ENCODE results near the gene AUNIP.

DNA sequence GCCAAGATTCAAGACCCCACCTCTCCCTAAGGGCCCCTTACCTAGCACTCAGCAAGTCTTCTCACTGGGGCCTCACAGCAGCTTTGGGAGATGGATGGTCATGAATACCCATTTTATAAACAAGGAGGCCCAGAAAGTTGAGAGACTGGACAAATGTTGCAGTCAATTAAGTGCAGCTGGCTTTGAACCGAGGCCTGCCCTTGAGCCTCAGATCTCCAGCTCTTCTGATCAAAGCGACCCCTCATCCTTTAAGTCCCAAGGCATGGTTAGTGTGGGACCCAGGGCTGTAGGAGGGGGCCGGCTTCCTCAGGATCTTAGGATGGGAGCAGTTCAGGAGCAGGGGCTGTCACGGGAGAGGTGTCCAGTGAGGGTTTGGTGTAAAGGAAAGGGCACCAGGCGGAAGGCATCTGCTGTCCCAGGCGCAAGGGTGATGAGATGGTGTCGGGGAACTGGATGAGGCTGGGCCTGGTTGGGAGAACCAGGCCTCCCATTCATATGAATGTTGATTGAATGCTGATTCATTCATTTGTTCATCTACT, 44.6 kb downstream of the AUNIP start:
- TF ChIP-seq, protein P1, sequence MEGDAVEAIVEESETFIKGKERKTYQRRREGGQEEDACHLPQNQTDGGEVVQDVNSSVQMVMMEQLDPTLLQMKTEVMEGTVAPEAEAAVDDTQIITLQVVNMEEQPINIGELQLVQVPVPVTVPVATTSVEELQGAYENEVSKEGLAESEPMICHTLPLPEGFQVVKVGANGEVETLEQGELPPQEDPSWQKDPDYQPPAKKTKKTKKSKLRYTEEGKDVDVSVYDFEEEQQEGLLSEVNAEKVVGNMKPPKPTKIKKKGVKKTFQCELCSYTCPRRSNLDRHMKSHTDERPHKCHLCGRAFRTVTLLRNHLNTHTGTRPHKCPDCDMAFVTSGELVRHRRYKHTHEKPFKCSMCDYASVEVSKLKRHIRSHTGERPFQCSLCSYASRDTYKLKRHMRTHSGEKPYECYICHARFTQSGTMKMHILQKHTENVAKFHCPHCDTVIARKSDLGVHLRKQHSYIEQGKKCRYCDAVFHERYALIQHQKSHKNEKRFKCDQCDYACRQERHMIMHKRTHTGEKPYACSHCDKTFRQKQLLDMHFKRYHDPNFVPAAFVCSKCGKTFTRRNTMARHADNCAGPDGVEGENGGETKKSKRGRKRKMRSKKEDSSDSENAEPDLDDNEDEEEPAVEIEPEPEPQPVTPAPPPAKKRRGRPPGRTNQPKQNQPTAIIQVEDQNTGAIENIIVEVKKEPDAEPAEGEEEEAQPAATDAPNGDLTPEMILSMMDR (IDR thresholded peaks at IDR 0.05) = no peak
- no peak for TF ChIP-seq POLR2A (IDR thresholded peaks at IDR 0.05)
